Esophagus muscularis mucosa (tissue), 4 donors: ENCODE results near the gene KMT2D. TPM values are rescaled to one million over a fixed set of nuclear protein-coding genes. Genes with fewer than 3 reads are reported as not detected.

Source experiments
- DNase-seq: peaks from one replicate; pipeline ENCODE4 v3.0.0-alpha.2; 2017; ENCODE audit errors: extremely low spot score
- H3K27ac ChIP-seq, 4 donors: fragments of 200-600 bp; sonication (generic); replicated peaks in 1 of 4; 1 replicate in 3 of 4; 2 replicates in 1 of 4; pipeline ENCODE4 v1.5.1; 2016 to 2019; ENCODE audit warnings: mild to moderate bottlenecking in 1 of 4
- H3K27me3 ChIP-seq, 4 donors: fragments of 200-600 bp; sonication (generic); one replicate each; pipeline versions ENCODE4 v1.5.1 to v1.6.0; 2016 to 2019
- H3K36me3 ChIP-seq, 4 donors: fragments of 200-600 bp; sonication (generic); one replicate each; pipeline ENCODE4 v1.5.1; 2016 to 2019
- H3K4me1 ChIP-seq, 4 donors: fragments of 200-600 bp; sonication (generic); one replicate each; pipeline ENCODE4 v1.5.1; 2016 to 2019
- H3K4me3 ChIP-seq, 4 donors: fragments of 200-600 bp; sonication (generic); 1 replicate in 2 of 4; 2 replicates in 2 of 4; pipeline ENCODE4 v1.5.1; 2016 to 2019; ENCODE audit warnings: mild to moderate bottlenecking in 4 of 4, moderate library complexity in 1 of 4
- H3K9me3 ChIP-seq, 4 donors: fragments of 200-600 bp; sonication (generic); 1 replicate in 3 of 4; 2 replicates in 1 of 4; pipeline ENCODE4 v1.5.1; 2016 to 2019
- CTCF ChIP-seq, 3 experiments: fragments of 200-600 bp in 2 of 3; fragments of 450-650 bp in 1 of 3; sonication (generic) in 2 of 3; IDR thresholded peaks; one replicate each; pipeline ENCODE4 v1.5.1; 2017 to 2019; ENCODE audit warnings: antibody characterized with exemption in 3 of 3, mild to moderate bottlenecking in 2 of 3, moderate library complexity in 1 of 3
- EP300 ChIP-seq: sonication (generic); formaldehyde crosslinking; IDR thresholded peaks from one replicate; pipeline ENCODE4 v1.6.1; 2017; ENCODE audit warnings: antibody characterized with exemption
- POLR2A ChIP-seq: fragments of 450-650 bp; IDR thresholded peaks from one replicate; pipeline ENCODE4 v1.6.1; 2017; ENCODE audit warnings: antibody characterized with exemption, moderate library complexity, mild to moderate bottlenecking, low read depth
- POLR2AphosphoS5 ChIP-seq, 2 donors: sonication (generic); formaldehyde crosslinking; IDR thresholded peaks; one replicate each; pipeline ENCODE4 v1.6.1; 2017; ENCODE audit warnings: antibody characterized with exemption in 2 of 2
- WGBS: methylation state at CpG from one replicate; pipeline ENCODE4 v1.1.5; 2018; 5-methylcytosine and 5-hydroxymethylcytosine counted together
- intact Hi-C: fragments of 100-400 bp; cut with DNase I; formaldehyde crosslinking; loops from one replicate; pipeline ENCODE4 v1.15.1; 2023
- total RNA-seq, 4 donors: library from RNA; depleted of rRNA; stranded (reverse); fragments of >200 nt; gene quantifications; one replicate each; pipeline versions ENCODE4 v1.1.0 to v1.2.1, GENCODE V29; 2016

The KMT2D gene
- total RNA-seq, 4 donors from 2014 or later, result 47.2 to 85.2 (median 76.2) TPM

GRCh38 chr12:49034286-49034622 lies 26.3 kb downstream of the KMT2D start:
- intact Hi-C loops, result no loop called here
- Histone ChIP-seq H3K36me3 (peaks cover 44 to 99% (median 85%) of the 10 kb centered on the region in 4 donors), H3K4me1 (peaks cover 0 to 33% (median 25%) of the 10 kb centered on the region in 4 donors), H3K27ac (peak overlapping the region in 1 of 4 donors; percentile 12), H3K27me3 (no peaks in the 10 kb centered on the region), H3K9me3 (no peaks in the 10 kb centered on the region), H3K4me3 (no peak overlapping the region)
- TF ChIP-seq POLR2A (no peak), POLR2AphosphoS5 (IDR thresholded peaks at IDR 0.05) (no peak), EP300 (no peak), CTCF (IDR thresholded peaks at IDR 0.05) (no peak)
- DNase-seq, result no peak
- WGBS, result 85% methylated on average over 4 of the region's 4 CpGs

- Histone ChIP-seq H3K4me1 (peaks cover 0 to 33% (median 25%) of the 10 kb centered on the region in 4 donors), H3K9me3 (no peaks in the 10 kb centered on the region), H3K27ac (peak overlapping the region in 3 of 4 donors; percentile 6 to 26 (median 24)), H3K27me3 (no peaks in the 10 kb centered on the region), H3K4me3 (no peak overlapping the region), H3K36me3 (peaks cover 46 to 99% (median 85%) of the 10 kb centered on the region in 4 donors)
- no peak for TF ChIP-seq POLR2AphosphoS5 (IDR thresholded peaks at IDR 0.05)
- no peak for TF ChIP-seq POLR2A
- no peak for TF ChIP-seq EP300
- no peak for TF ChIP-seq CTCF (IDR thresholded peaks at IDR 0.05)
- WGBS, result 67% methylated on average over 12 of the region's 12 CpGs
- intact Hi-C loops, result no loop called here
- no peak for DNase-seq
These were observed 26.8 kb downstream of the KMT2D start for GRCh38 chr12:49033611-49034285.

GRCh38 chr12:49032679-49033447 lies 27.7 kb downstream of the KMT2D start:
- Histone ChIP-seq H3K36me3 (peaks cover 47 to 99% (median 85%) of the 10 kb centered on the region in 4 donors), H3K9me3 (no peaks in the 10 kb centered on the region), H3K27ac (peak overlapping the region in 1 of 4 donors; percentile 26), H3K4me3 (no peak overlapping the region), H3K4me1 (peaks cover 0 to 33% (median 25%) of the 10 kb centered on the region in 4 donors), H3K27me3 (no peaks in the 10 kb centered on the region)
- TF ChIP-seq CTCF (IDR thresholded peaks at IDR 0.05), result no peak
- TF ChIP-seq EP300, result no peak
- no peak for DNase-seq
- 100% methylated on average over 3 of the region's 3 CpGs for WGBS
- intact Hi-C loops, result no loop called here

- TF ChIP-seq EP300, result no peak
- no peak for TF ChIP-seq POLR2AphosphoS5 (IDR thresholded peaks at IDR 0.05)
- no peak for TF ChIP-seq CTCF (IDR thresholded peaks at IDR 0.05)
- no peak for TF ChIP-seq POLR2A
- intact Hi-C loops, result no loop called here
- peak overlapping the region in 1 of 4 donors; percentile 10 for H3K27ac ChIP-seq
- WGBS, result 74% methylated on average over 4 of the region's 4 CpGs
- no peaks in the 10 kb centered on the region for H3K27me3 ChIP-seq
- no peaks in the 10 kb centered on the region for H3K9me3 ChIP-seq
- no peak for DNase-seq
- no peak overlapping the region for H3K4me3 ChIP-seq
- H3K4me1 ChIP-seq, result peaks cover 0 to 33% (median 25%) of the 10 kb centered on the region in 4 donors
- H3K36me3 ChIP-seq, result peaks cover 47 to 99% (median 85%) of the 10 kb centered on the region in 4 donors
These were observed 28.3 kb downstream of the KMT2D start for GRCh38 chr12:49032276-49032675.
